WTC11 (cell line): ENCODE measurements around the gene MTFMT. TPM values are rescaled to one million over a fixed set of nuclear protein-coding genes. Genes with fewer than 3 reads are reported as not detected.

ENCODE experiments used
- ATAC-seq: fragments of 200-7000 bp; cut with Tn5 transposase; 2 replicates; pipeline ENCODE4 v1.10.0; 2021; ENCODE audit warnings: mild to moderate bottlenecking, moderate library complexity
- CTCF ChIA-PET: fragments of 300-600 bp; sonication (Branson Sonifier 250); formaldehyde crosslinking; loops from one replicate; lab custom pipeline; 2021; ENCODE audit warnings: antibody characterized with exemption; lab: Charles Lee
- POLR2A ChIA-PET: fragments of 350-600 bp; sonication (Branson Sonifier 250); formaldehyde crosslinking; loops from one replicate; lab custom pipeline; 2021; ENCODE audit warnings: antibody characterized with exemption; lab: Charles Lee
- DNase-seq: peaks from one replicate; pipeline ENCODE4 v3.0.0; 2021; ENCODE audit warnings: low spot score
- H3K27ac Mint-ChIP-seq: 2 replicates; pipeline ENCODE4 v1.8.0; 2021; ENCODE audit warnings: mixed read lengths
- H3K27me3 Mint-ChIP-seq: 2 replicates; pipeline ENCODE4 v1.8.0; 2021; ENCODE audit warnings: low read depth, mild to moderate bottlenecking, moderate library complexity, mixed read lengths
- H3K36me3 Mint-ChIP-seq: 2 replicates; pipeline ENCODE4 v1.8.0; 2021; ENCODE audit warnings: mixed read lengths
- H3K4me1 Mint-ChIP-seq: 2 replicates; pipeline ENCODE4 v1.8.0; 2022; ENCODE audit warnings: mixed read lengths
- H3K4me3 Mint-ChIP-seq: 2 replicates; pipeline ENCODE4 v1.8.0; 2021; ENCODE audit warnings: mild to moderate bottlenecking, moderate library complexity, mixed read lengths
- H3K9me3 Mint-ChIP-seq: 2 replicates; pipeline ENCODE4 v1.8.0; 2021; ENCODE audit warnings: mixed read lengths
- FOXK1 ChIP-seq: sonication (generic); formaldehyde crosslinking; IDR thresholded peaks from 2 replicates; pipeline ENCODE4 v1.8.0; 2022; ENCODE audit warnings: mild to moderate bottlenecking, moderate library complexity, missing genetic modification reagents
- FOXP1 ChIP-seq: sonication (generic); formaldehyde crosslinking; IDR thresholded peaks from 2 replicates; pipeline ENCODE4 v1.8.0; 2022; ENCODE audit warnings: missing genetic modification reagents, mild to moderate bottlenecking, moderate library complexity, borderline replicate concordance
- GABPB1 ChIP-seq: sonication (generic); formaldehyde crosslinking; IDR thresholded peaks from 2 replicates; pipeline ENCODE4 v1.8.1; 2023; ENCODE audit warnings: mild to moderate bottlenecking, missing genetic modification reagents
- GTF2I ChIP-seq: fragments of 250-450 bp; sonication (Bioruptor Pico); conservative IDR thresholded peaks from 2 replicates; pipeline ENCODE4 v1.4.0; 2021; ENCODE audit warnings: mild to moderate bottlenecking
- HMGA2 ChIP-seq: fragments of 250-450 bp; sonication (Bioruptor Pico); IDR thresholded peaks from 2 replicates; pipeline ENCODE4 v1.4.0; 2021; ENCODE audit warnings: mild to moderate bottlenecking, moderate library complexity
- IRF2 ChIP-seq: sonication (generic); formaldehyde crosslinking; IDR thresholded peaks from 2 replicates; pipeline ENCODE4 v1.8.0; 2022; ENCODE audit warnings: low read depth, missing genetic modification reagents, borderline replicate concordance
- MYBL2 ChIP-seq: sonication (generic); formaldehyde crosslinking; IDR thresholded peaks from 2 replicates; pipeline ENCODE4 v1.8.1; 2023; ENCODE audit warnings: mild to moderate bottlenecking, moderate library complexity, missing genetic modification reagents
- NFATC4 ChIP-seq: fragments of 250-450 bp; sonication (Bioruptor Pico); IDR thresholded peaks from 2 replicates; pipeline ENCODE4 v1.9.0; 2021; ENCODE audit warnings: mild to moderate bottlenecking
- NFYB ChIP-seq: sonication (generic); formaldehyde crosslinking; conservative IDR thresholded peaks from 2 replicates; pipeline ENCODE4 v1.8.0; 2022; ENCODE audit warnings: low read depth, missing genetic modification reagents
- NR3C1 ChIP-seq: sonication (generic); formaldehyde crosslinking; conservative IDR thresholded peaks from 2 replicates; pipeline ENCODE4 v1.8.1; 2023; ENCODE audit warnings: low read depth, mild to moderate bottlenecking, missing genetic modification reagents
- RELA ChIP-seq: sonication (generic); formaldehyde crosslinking; IDR thresholded peaks from 2 replicates; pipeline ENCODE4 v1.8.1; 2022; ENCODE audit warnings: missing genetic modification reagents, mild to moderate bottlenecking, borderline replicate concordance
- SMAD4 ChIP-seq: sonication (generic); formaldehyde crosslinking; IDR thresholded peaks from 2 replicates; pipeline ENCODE4 v1.8.0; 2022; ENCODE audit warnings: mild to moderate bottlenecking, missing genetic modification reagents
- SOX15 ChIP-seq: fragments of 250-450 bp; sonication (Bioruptor Pico); IDR thresholded peaks from 2 replicates; pipeline ENCODE4 v1.9.0; 2021; ENCODE audit warnings: mild to moderate bottlenecking
- ZNF138 ChIP-seq: sonication (generic); formaldehyde crosslinking; conservative IDR thresholded peaks from 2 replicates; pipeline ENCODE4 v1.8.1; 2022; ENCODE audit warnings: mild to moderate bottlenecking, moderate library complexity, missing genetic modification reagents
- ZNF219 ChIP-seq: sonication (generic); formaldehyde crosslinking; IDR thresholded peaks from 2 replicates; pipeline ENCODE4 v1.8.0; 2023; ENCODE audit warnings: missing genetic modification reagents, mild to moderate bottlenecking, borderline replicate concordance
- ZNF423 ChIP-seq: fragments of 250-450 bp; sonication (Bioruptor Pico); IDR thresholded peaks from 2 replicates; pipeline ENCODE4 v2.1.2; 2022; ENCODE audit warnings: mild to moderate bottlenecking, moderate library complexity
- total RNA-seq: library from RNA; stranded (reverse); gene quantifications from 3 replicates; pipeline ENCODE4 v1.2.3, GENCODE V29; 2021
- TF ChIP-seq, protein P1 (sequence below): fragments of 250-450 bp; sonication (Bioruptor Pico); IDR thresholded peaks from 2 replicates; pipeline ENCODE4 v1.8.0; 2021; ENCODE audit warnings: mild to moderate bottlenecking
- TF ChIP-seq, protein P2 (sequence below): sonication (generic); formaldehyde crosslinking; IDR thresholded peaks from 2 replicates; pipeline ENCODE4 v1.8.1; 2023; ENCODE audit warnings: mild to moderate bottlenecking, missing genetic modification reagents, moderate library complexity
- TF ChIP-seq, protein P3 (sequence below): sonication (generic); formaldehyde crosslinking; IDR thresholded peaks from 2 replicates; pipeline ENCODE4 v1.8.1; 2023; ENCODE audit warnings: mild to moderate bottlenecking, missing genetic modification reagents, moderate library complexity
- TF ChIP-seq, protein P4 (sequence below): sonication (generic); formaldehyde crosslinking; IDR thresholded peaks from 2 replicates; pipeline ENCODE4 v1.8.1; 2022; ENCODE audit warnings: low read depth, mild to moderate bottlenecking, moderate library complexity, missing genetic modification reagents, borderline replicate concordance

Gene MTFMT
- total RNA-seq, 1 experiment from 2014 or later, result 26.7 TPM

DNA sequence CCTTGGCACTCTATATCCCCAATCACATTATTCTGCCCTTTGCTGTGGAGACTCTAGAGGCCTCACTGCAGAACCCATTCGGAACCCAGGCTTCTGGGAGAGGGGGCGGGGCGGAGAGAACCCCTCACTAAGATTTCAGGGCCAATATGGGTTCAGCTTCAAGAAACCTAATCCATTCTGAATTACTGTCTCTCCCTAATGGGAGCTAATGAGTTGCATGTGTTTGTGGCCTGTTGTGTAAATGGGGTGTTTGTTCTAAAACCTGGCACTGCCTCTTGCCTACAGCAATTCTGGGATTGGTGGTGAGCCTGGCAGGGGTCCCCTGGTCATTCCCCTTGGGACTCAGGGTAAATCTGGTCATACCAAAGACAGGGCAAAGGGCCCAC lies 39.0 kb upstream of the MTFMT start (continued):
- TF ChIP-seq GTF2I (no peak), FOXK1 (CRISPR knock-in tag) (no peak), ZNF219 (CRISPR knock-in tag) (no peak), GABPB1 (no peak), FOXP1 (CRISPR knock-in tag) (no peak), NR3C1 (CRISPR knock-in tag) (no peak)
- TF ChIP-seq, protein P1, sequence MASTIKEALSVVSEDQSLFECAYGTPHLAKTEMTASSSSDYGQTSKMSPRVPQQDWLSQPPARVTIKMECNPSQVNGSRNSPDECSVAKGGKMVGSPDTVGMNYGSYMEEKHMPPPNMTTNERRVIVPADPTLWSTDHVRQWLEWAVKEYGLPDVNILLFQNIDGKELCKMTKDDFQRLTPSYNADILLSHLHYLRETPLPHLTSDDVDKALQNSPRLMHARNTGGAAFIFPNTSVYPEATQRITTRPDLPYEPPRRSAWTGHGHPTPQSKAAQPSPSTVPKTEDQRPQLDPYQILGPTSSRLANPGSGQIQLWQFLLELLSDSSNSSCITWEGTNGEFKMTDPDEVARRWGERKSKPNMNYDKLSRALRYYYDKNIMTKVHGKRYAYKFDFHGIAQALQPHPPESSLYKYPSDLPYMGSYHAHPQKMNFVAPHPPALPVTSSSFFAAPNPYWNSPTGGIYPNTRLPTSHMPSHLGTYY, result no peak
- TF ChIP-seq, protein P2, sequence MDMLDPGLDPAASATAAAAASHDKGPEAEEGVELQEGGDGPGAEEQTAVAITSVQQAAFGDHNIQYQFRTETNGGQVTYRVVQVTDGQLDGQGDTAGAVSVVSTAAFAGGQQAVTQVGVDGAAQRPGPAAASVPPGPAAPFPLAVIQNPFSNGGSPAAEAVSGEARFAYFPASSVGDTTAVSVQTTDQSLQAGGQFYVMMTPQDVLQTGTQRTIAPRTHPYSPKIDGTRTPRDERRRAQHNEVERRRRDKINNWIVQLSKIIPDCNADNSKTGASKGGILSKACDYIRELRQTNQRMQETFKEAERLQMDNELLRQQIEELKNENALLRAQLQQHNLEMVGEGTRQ, result no peak
- TF ChIP-seq, protein P3, sequence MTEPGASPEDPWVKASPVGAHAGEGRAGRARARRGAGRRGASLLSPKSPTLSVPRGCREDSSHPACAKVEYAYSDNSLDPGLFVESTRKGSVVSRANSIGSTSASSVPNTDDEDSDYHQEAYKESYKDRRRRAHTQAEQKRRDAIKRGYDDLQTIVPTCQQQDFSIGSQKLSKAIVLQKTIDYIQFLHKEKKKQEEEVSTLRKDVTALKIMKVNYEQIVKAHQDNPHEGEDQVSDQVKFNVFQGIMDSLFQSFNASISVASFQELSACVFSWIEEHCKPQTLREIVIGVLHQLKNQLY (CRISPR knock-in tag), result no peak

DNA sequence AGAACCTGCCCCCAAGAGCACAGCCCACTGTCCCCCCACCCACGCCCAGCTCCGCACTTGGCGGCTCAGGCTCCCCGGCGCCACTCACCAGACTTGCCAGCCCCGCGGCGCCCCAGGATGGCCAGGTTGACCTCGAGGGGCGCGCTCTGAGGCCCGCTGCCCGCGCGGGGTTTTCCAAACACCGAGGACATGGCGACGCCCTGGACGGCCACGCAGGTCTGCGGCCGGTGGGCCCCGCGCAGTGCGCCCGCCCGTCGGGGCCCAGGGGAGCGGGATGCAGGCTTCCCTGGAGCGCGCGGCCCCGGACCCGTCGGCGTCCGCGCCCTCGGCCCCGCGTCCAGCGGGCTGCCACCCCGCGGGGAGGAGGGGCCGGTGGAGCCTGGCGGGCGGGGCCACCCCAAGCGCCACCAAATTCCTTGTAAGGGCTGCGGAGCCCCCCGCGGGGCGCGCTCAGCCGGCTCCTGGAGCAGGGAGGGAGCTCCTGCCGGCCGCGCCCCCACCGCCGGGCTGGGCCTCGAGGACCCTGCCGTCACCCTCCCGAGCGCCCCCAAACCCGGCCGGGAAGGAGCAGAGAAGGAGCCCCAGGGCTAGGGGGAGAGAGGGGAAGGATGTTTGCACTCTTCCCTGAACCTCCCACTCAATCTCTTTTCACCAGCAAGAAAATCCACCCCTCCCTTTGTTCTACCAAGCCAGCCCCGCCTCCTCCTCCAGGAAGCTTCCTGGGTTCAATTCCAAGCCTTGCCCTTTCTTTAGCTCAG lies 38.4 kb upstream of the MTFMT start, which contains the start of gene RASL12:
Gene RASL12, minus strand, starts transcription at position 347 of the 758 bp plus-strand sequence. Its CDS starts 156 bp downstream, at position 191.
- H3K27me3 Mint-ChIP-seq, result peaks cover 21% of the 10 kb centered on the region
- DNase-seq (peak; percentile 61), ATAC-seq (peak; percentile 28)
- POLR2A ChIA-PET, result interaction anchor here (0.6 to 2.7 kb wide), 5 partner anchors 9 to 35 kb away, joined by 3 to 12 read pairs (median 9); no protein-coding TSS in a partner anchor
- no peaks in the 10 kb centered on the region for H3K36me3 Mint-ChIP-seq
- H3K27ac Mint-ChIP-seq, result no peak within 1 kb of the TSS
- H3K9me3 Mint-ChIP-seq, result peaks cover 1% of the 10 kb centered on the region
- CTCF ChIA-PET, result interaction anchor here (0.5 to 20.3 kb wide), 9 partner anchors 10 to 260 kb away, joined by 3 to 292 read pairs (median 6); partner anchors contain the start of gene KBTBD13
- peaks cover 38% of the 10 kb centered on the region for H3K4me1 Mint-ChIP-seq
- 0 out of 2 replicates have a peak, but pooled peaks have one; percentile 53 for TF ChIP-seq RELA (CRISPR knock-in tag)
- peak; percentile 74 for TF ChIP-seq ZNF423 (CRISPR knock-in tag)
- TF ChIP-seq FOXP1 (CRISPR knock-in tag), result peak; percentile 66; the same call in 1 of the 2 replicates
- no peak for TF ChIP-seq HMGA2 (CRISPR knock-in tag)
- H3K4me3 Mint-ChIP-seq, result peak within 1 kb of the TSS; percentile 76

DNA sequence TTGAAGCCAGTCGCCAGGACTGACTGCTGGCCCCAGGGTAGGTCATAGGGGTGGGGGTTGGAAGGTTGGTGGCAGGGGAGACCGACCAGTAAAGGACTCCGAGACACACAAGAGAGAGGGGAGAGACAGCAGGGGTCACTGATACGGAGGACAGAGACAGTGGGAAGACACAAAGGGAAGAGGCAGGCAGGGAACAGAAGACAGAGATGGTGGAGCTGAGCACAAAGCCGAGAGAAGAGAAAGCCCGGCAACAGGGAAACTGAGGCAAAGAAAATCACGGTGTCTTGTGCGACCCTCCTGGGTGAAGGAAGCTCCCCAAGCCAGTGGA lies 37.8 kb upstream of the MTFMT start:
- Mint-ChIP-seq H3K9me3 (no peaks in the 10 kb centered on the region), H3K4me1 (peaks cover 38% of the 10 kb centered on the region), H3K27ac (no peak overlapping the region), H3K4me3 (peak overlapping the region; percentile 76), H3K27me3 (peaks cover 21% of the 10 kb centered on the region), H3K36me3 (no peaks in the 10 kb centered on the region)
- ChIA-PET POLR2A (interaction anchor here (1.0 to 2.7 kb wide), 4 partner anchors 10 to 35 kb away, joined by 3 to 12 read pairs (median 8); no protein-coding TSS in a partner anchor), CTCF (interaction anchor here (0.5 to 20.3 kb wide), 9 partner anchors 10 to 260 kb away, joined by 3 to 292 read pairs (median 6); partner anchors contain the start of gene KBTBD13)
- TF ChIP-seq IRF2 (CRISPR knock-in tag), result no peak
- DNase-seq, result no peak
- peak; percentile 29 for ATAC-seq

DNA sequence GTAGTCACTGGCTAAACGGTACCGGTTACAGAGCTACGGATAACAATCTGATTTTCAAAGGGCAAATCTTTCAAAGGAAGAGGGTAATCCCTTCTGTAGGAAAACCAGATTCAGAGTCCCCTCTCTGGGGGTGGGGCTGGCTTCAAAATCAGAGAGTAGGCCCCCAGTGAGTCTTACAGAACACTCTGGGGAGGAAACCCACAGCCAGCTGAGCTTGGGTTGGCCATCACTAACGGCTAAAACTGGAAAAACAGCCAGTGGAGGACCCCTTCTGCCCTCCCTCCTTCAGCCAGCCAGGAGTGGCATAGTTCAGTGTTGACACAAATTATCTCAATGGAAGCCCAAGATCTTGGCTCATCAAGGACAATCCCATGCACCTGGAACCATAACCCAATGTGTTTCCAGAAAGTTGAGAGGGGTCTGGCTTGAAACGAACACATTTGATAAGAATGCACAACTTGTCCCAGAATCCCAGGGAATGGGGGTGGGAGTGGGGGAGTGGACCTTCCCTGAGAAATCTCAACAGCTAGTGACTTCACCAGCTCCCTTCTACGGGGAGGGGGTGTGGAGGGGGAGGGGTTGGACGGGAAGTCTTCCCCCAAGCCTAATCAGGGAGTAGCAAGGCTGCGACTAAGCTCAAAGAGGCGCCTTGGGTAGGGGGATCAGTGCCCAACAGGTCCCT lies 37.3 kb upstream of the MTFMT start:
- Mint-ChIP-seq H3K27ac (no peak overlapping the region), H3K4me3 (peak overlapping the region; percentile 76), H3K27me3 (peaks cover 21% of the 10 kb centered on the region), H3K36me3 (no peaks in the 10 kb centered on the region), H3K9me3 (no peaks in the 10 kb centered on the region), H3K4me1 (peaks cover 33% of the 10 kb centered on the region)
- CTCF ChIA-PET, result interaction anchor here (0.5 to 20.3 kb wide), 10 partner anchors 11 to 219 kb away, joined by 3 to 292 read pairs (median 6); partner anchors contain the start of gene KBTBD13
- DNase-seq (peak; percentile 29), ATAC-seq (no peak; the same call in 1 of the 2 replicates)
- POLR2A ChIA-PET, result interaction anchor here (1.0 to 2.7 kb wide), 4 partner anchors 10 to 36 kb away, joined by 3 to 12 read pairs (median 8); no protein-coding TSS in a partner anchor
- TF ChIP-seq ZNF138 (CRISPR knock-in tag), result no peak
- no peak for TF ChIP-seq IRF2 (CRISPR knock-in tag)
- TF ChIP-seq MYBL2 (CRISPR knock-in tag), result no peak
- TF ChIP-seq, protein P4, sequence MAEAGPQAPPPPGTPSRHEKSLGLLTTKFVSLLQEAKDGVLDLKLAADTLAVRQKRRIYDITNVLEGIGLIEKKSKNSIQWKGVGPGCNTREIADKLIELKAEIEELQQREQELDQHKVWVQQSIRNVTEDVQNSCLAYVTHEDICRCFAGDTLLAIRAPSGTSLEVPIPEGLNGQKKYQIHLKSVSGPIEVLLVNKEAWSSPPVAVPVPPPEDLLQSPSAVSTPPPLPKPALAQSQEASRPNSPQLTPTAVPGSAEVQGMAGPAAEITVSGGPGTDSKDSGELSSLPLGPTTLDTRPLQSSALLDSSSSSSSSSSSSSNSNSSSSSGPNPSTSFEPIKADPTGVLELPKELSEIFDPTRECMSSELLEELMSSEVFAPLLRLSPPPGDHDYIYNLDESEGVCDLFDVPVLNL (CRISPR knock-in tag), result no peak
- no peak for TF ChIP-seq NFATC4
- TF ChIP-seq SOX15 (CRISPR knock-in tag), result no peak
- TF ChIP-seq, protein P2, result no peak
- TF ChIP-seq NFYB, result no peak
- TF ChIP-seq SMAD4 (CRISPR knock-in tag), result no peak
